Activated T-cell treated with anti-CD3 and anti-CD28 coated beads, Interleukin-2, amount 50 U/mL, for 48 hours (primary cell): ENCODE results near the gene NID2.

Source experiments
- DNase-seq, 2 experiments: peaks; one replicate each; pipeline ENCODE4 v3.0.0-alpha.2; 2020

NID2 gene

GRCh38 chr14:52025310-52025709 is 43.5 kb downstream of the NID2 start:
- DNase-seq, result no peak

GRCh38 chr14:52023518-52023917 is 45.3 kb downstream of the NID2 start:
- DNase-seq, result no peak

GRCh38 chr14:52021957-52022600 is 46.8 kb downstream of the NID2 start:
- no peak for DNase-seq

- DNase-seq, result no peak
These were observed 47.8 kb downstream of the NID2 start for GRCh38 chr14:52020866-52021717.

GRCh38 chr14:52020161-52020714 is 48.6 kb downstream of the NID2 start:
- DNase-seq, result no peak

- no peak for DNase-seq
These were observed 49.9 kb downstream of the NID2 start for GRCh38 chr14:52018970-52019369.

- no peak for DNase-seq
These were observed 50.6 kb downstream of the NID2 start for GRCh38 chr14:52018252-52018651.

- no peak for DNase-seq
These were observed 53.3 kb downstream of the NID2 start for GRCh38 chr14:52015411-52016030.

- no peak for DNase-seq
These were observed 54.1 kb downstream of the NID2 start for GRCh38 chr14:52014601-52015267.

- no peak for DNase-seq
These were observed 54.8 kb downstream of the NID2 start for GRCh38 chr14:52013984-52014600.

GRCh38 chr14:52012635-52013034 is 56.2 kb downstream of the NID2 start:
- DNase-seq, result no peak

GRCh38 chr14:52011523-52011922 is 57.3 kb downstream of the NID2 start:
- no peak for DNase-seq

GRCh38 chr14:52010173-52010693 is 58.6 kb downstream of the NID2 start:
- DNase-seq, result no peak

- no peak for DNase-seq
These were observed 60.7 kb downstream of the NID2 start for GRCh38 chr14:52008136-52008535.

- no peak for DNase-seq
These were observed 61.2 kb downstream of the NID2 start for GRCh38 chr14:52007637-52008036.

GRCh38 chr14:52007211-52007610 is 61.6 kb downstream of the NID2 start:
- DNase-seq, result no peak

- no peak for DNase-seq
These were observed 62.5 kb downstream of the NID2 start for GRCh38 chr14:52006361-52006760.

- DNase-seq, result no peak
These were observed 63.2 kb downstream of the NID2 start for GRCh38 chr14:52005625-52006024.

- no peak for DNase-seq
These were observed 65.5 kb downstream of the NID2 start for GRCh38 chr14:52003324-52003723.

- no peak for DNase-seq
These were observed 66.3 kb downstream of the NID2 start for GRCh38 chr14:52002542-52002941.

- DNase-seq, result no peak
These were observed 68.2 kb downstream of the NID2 start for GRCh38 chr14:52000696-52001095.

- DNase-seq, result no peak
These were observed 68.8 kb downstream of the NID2 start for GRCh38 chr14:52000019-52000582.
